PC-3 (cell line): Measurements from ENCODE around the gene TRAF5. TPM values are rescaled to one million over a fixed set of nuclear protein-coding genes. Genes with fewer than 3 reads are reported as not detected.

Source experiments
- ATAC-seq: fragments of 200-7000 bp; cut with Tn5 transposase; 2 replicates; pipeline ENCODE4 v1.9.1; 2020; ENCODE audit warnings: mild to moderate bottlenecking, moderate library complexity
- BruUV-seq: library from RNA; stranded (reverse); fragments of 400-500 nt; replicated peaks from 2 replicates; lab custom pipeline; 2021; lab: Mats Ljungman, UMichigan
- CTCF ChIA-PET: fragments of 300-600 bp; sonication (Branson Sonifier 250); formaldehyde crosslinking; loops from one replicate; lab custom pipeline; 2022; ENCODE audit warnings: antibody characterized with exemption; lab: Charles Lee
- POLR2A ChIA-PET: fragments of 300-600 bp; sonication (Branson Sonifier 250); formaldehyde crosslinking; loops from one replicate; lab custom pipeline; 2022; ENCODE audit warnings: antibody characterized with exemption; ENCODE audit not compliant: unreplicated experiment; lab: Charles Lee
- DNase-seq: peaks from one replicate; pipeline ENCODE4 v3.0.0-alpha.2; 2015
- H2AFZ ChIP-seq: fragments of 300-600 bp; sonication (generic); 2 replicates; pipeline ENCODE4 v1.6.0; 2016; ENCODE audit warnings: antibody characterized with exemption, low read length
- H3F3A ChIP-seq: fragments of 300-600 bp; sonication (generic); one replicate; pipeline ENCODE4 v1.6.0; 2017; ENCODE audit warnings: antibody characterized with exemption, low read length, control low read depth, mild to moderate bottlenecking; ENCODE audit not compliant: unreplicated experiment
- H3K27ac ChIP-seq: fragments of 300-600 bp; sonication (generic); 2 replicates; pipeline ENCODE4 v1.5.1; 2016; ENCODE audit warnings: mild to moderate bottlenecking, low read length
- H3K27me3 ChIP-seq: fragments of 300-600 bp; sonication (generic); 2 replicates; pipeline ENCODE4 v1.6.1; 2016; ENCODE audit warnings: low read length, mixed read lengths
- H3K36me3 ChIP-seq: fragments of 300-600 bp; sonication (generic); 2 replicates; pipeline ENCODE4 v1.6.1; 2016; ENCODE audit warnings: low read depth, mixed run types, low read length, mixed read lengths
- H3K4me1 ChIP-seq: fragments of 300-600 bp; sonication (generic); 2 replicates; pipeline ENCODE4 v1.5.1; 2016; ENCODE audit warnings: low read length; ENCODE audit not compliant: insufficient read depth
- H3K4me2 ChIP-seq: fragments of 300-600 bp; sonication (generic); 2 replicates; pipeline ENCODE4 v1.6.0; 2016; ENCODE audit warnings: low read length
- H3K4me3 ChIP-seq: fragments of 300-600 bp; sonication (generic); 2 replicates; pipeline ENCODE4 v1.5.1; 2016; ENCODE audit warnings: mild to moderate bottlenecking, low read length, mixed read lengths
- H3K79me2 ChIP-seq: fragments of 300-600 bp; sonication (generic); 2 replicates; pipeline ENCODE4 v1.6.1; 2017; ENCODE audit warnings: low read length, mixed read lengths
- H3K9ac ChIP-seq: fragments of 300-600 bp; sonication (generic); 2 replicates; pipeline ENCODE4 v1.6.0; 2016; ENCODE audit warnings: mild to moderate bottlenecking, low read length
- H3K9me2 ChIP-seq: fragments of 300-600 bp; sonication (generic); replicated peaks from 2 replicates; pipeline ENCODE4 v1.6.1; 2016; ENCODE audit warnings: mixed run types, low read length, mixed read lengths
- H3K9me3 ChIP-seq: fragments of 300-600 bp; sonication (generic); 2 replicates; pipeline ENCODE4 v1.6.1; 2016; ENCODE audit warnings: low read length, mixed read lengths
- H4K20me1 ChIP-seq: fragments of 300-600 bp; sonication (generic); 2 replicates; pipeline ENCODE4 v1.6.1; 2016; ENCODE audit warnings: low read length, mixed read lengths
- EZH2 ChIP-seq: fragments of 300-600 bp; sonication (generic); IDR thresholded peaks from one replicate; pipeline ENCODE4 v1.6.1; 2017; ENCODE audit warnings: antibody characterized with exemption, mild to moderate bottlenecking, low read length; ENCODE audit not compliant: unreplicated experiment
- EZH2phosphoT487 ChIP-seq: fragments of 300-600 bp; sonication (generic); IDR thresholded peaks from 2 replicates; pipeline ENCODE4 v1.6.1; 2018; ENCODE audit warnings: mild to moderate bottlenecking, antibody characterized with exemption, low read length, borderline replicate concordance
- intact Hi-C: fragments of 100-400 bp; cut with micrococcal nuclease; formaldehyde crosslinking; loops from 2 replicates; pipeline ENCODE4 v1.9.0; 2023
- total RNA-seq: library from RNA; depleted of rRNA; stranded (reverse); fragments of >200 nt; gene quantifications from 2 replicates; pipeline ENCODE4 v1.2.3, GENCODE V29; 2014
- TF ChIP-seq, protein P1 (sequence below): fragments of 300-600 bp; sonication (generic); conservative IDR thresholded peaks from 2 replicates; pipeline ENCODE4 v1.5.1; 2017; ENCODE audit warnings: antibody characterized with exemption, low read depth, mild to moderate bottlenecking, low read length

Gene TRAF5
- total RNA-seq, 1 experiment from 2014 or later, result 12.2 TPM

DNA sequence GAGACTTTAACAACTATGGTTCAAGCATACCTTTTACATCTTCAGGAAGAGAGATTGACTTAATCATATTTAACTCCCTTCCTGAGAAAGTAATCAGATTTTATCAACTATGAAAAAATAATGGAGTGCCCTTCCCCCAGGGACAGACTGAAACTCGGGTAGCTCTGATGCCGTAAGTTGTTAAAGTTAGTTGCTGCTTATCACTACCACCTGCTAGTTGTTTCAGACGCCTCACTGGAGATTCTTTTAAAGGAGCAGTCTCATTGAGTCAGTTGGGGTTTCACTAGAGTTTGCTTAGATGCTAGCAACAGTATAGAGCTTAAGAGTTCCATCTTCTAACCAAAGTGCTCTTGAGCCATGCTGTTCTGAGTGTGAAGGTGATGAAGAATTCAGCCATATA lies 17.0 kb upstream of the TRAF5 start:
- Histone ChIP-seq H2AFZ (no peak overlapping the region), H3K9ac (no peak overlapping the region), H3K4me3 (no peak overlapping the region), H3F3A (peaks cover 2% of the 10 kb centered on the region), H3K27ac (no peak overlapping the region), H3K36me3 (peaks cover 23% of the 10 kb centered on the region), H3K4me2 (no peak overlapping the region), H3K9me2 (no peaks in the 10 kb centered on the region), H4K20me1 (no peaks in the 10 kb centered on the region), H3K79me2 (no peaks in the 10 kb centered on the region), H3K27me3 (no peaks in the 10 kb centered on the region), H3K4me1 (no peaks in the 10 kb centered on the region), H3K9me3 (no peaks in the 10 kb centered on the region)
- ATAC-seq (no peak), DNase-seq (no peak)
- intact Hi-C loops, result no loop called here
- TF ChIP-seq, protein P1, sequence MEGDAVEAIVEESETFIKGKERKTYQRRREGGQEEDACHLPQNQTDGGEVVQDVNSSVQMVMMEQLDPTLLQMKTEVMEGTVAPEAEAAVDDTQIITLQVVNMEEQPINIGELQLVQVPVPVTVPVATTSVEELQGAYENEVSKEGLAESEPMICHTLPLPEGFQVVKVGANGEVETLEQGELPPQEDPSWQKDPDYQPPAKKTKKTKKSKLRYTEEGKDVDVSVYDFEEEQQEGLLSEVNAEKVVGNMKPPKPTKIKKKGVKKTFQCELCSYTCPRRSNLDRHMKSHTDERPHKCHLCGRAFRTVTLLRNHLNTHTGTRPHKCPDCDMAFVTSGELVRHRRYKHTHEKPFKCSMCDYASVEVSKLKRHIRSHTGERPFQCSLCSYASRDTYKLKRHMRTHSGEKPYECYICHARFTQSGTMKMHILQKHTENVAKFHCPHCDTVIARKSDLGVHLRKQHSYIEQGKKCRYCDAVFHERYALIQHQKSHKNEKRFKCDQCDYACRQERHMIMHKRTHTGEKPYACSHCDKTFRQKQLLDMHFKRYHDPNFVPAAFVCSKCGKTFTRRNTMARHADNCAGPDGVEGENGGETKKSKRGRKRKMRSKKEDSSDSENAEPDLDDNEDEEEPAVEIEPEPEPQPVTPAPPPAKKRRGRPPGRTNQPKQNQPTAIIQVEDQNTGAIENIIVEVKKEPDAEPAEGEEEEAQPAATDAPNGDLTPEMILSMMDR, result no peak
- BruUV-seq, result no TSS peak
- ChIA-PET CTCF (no interaction called here), POLR2A (no interaction called here)

DNA sequence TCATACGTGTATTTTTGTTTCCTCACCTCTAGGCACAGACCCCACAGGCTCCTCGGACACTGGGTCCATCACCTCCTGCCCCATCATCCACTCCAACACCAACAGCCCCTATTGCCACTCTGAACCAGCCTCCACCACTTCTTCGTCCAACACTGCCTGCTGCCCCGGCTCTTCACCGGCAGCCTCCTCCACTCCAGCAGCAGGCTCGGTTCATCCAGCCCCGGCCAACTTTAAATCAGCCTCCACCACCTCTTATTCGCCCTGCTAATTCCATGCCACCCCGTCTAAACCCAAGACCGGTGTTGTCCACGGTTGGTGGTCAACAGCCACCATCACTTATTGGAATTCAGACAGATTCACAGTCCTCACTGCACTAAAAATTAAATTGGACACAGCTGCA lies 13.2 kb upstream of the TRAF5 start:
- Histone ChIP-seq H3K4me3 (no peak overlapping the region), H3K79me2 (no peaks in the 10 kb centered on the region), H3K9me3 (no peaks in the 10 kb centered on the region), H2AFZ (no peak overlapping the region), H3K27ac (no peak overlapping the region), H3K4me1 (no peaks in the 10 kb centered on the region), H3K9me2 (no peaks in the 10 kb centered on the region), H3K27me3 (no peaks in the 10 kb centered on the region), H4K20me1 (no peaks in the 10 kb centered on the region), H3F3A (no peaks in the 10 kb centered on the region), H3K4me2 (no peak overlapping the region), H3K36me3 (peaks cover 18% of the 10 kb centered on the region; the same call in 1 of the 2 replicates), H3K9ac (no peak overlapping the region)
- intact Hi-C loops, result no loop called here
- ChIA-PET CTCF (interaction anchor here (1.3 kb wide), 1 partner anchor 10 kb away, joined by 4 read pairs; no protein-coding TSS in a partner anchor), POLR2A (no interaction called here)
- ATAC-seq (no peak), DNase-seq (no peak)
- no TSS peak for BruUV-seq
- TF ChIP-seq, protein P1, result no peak
- TF ChIP-seq EZH2phosphoT487 (no peak), EZH2 (no peak)

DNA sequence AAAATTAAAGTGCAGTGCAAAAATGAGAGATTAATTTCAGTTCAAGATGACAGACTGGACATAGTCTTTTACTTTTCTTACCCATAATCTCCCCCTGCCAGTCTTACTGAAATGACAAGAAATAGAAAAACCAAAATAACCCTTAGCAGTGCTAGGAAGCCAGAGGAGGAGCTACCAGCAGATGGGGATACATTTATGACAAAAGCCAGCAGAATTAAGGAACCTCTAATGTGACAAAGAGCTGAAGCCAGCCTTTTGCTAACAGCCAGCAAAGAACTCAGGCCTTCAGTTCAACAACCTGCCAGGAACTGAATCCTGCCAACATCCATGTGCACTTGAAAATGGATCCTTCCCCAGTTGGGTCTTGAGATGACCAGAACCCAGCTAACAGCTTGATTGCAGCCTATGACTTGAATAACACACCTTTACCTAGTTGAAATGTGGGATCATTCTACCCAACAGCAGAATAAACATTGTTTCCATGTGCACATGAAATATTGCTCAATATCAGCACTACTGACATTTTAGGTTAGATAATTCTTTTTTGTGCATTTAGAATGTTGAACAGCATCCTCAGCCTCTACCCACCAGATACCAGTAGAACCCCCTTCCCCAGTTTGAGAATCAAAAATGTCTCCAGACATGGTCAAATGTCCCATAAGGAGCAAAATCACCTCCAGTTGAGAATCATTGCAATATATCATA lies 7.9 kb upstream of the TRAF5 start:
- no peaks in the 10 kb centered on the region for H3F3A ChIP-seq
- H3K36me3 ChIP-seq, result peaks cover 9% of the 10 kb centered on the region; the same call in 1 of the 2 replicates
- no peak overlapping the region for H2AFZ ChIP-seq
- H3K4me2 ChIP-seq, result no peak overlapping the region
- DNase-seq (no peak), ATAC-seq (no peak)
- TSS peak; percentile 8 for BruUV-seq
- H3K9me2 ChIP-seq, result no peaks in the 10 kb centered on the region
- H4K20me1 ChIP-seq, result no peaks in the 10 kb centered on the region
- CTCF ChIA-PET, result interaction anchor here (0.7 kb wide), 1 partner anchor 1922 kb away, joined by 3 read pairs; no protein-coding TSS in a partner anchor
- intact Hi-C loops, result no loop called here
- POLR2A ChIA-PET, result no interaction called here
- no peaks in the 10 kb centered on the region for H3K79me2 ChIP-seq
- no peaks in the 10 kb centered on the region for H3K27me3 ChIP-seq
- H3K27ac ChIP-seq, result no peak overlapping the region
- H3K9me3 ChIP-seq, result no peaks in the 10 kb centered on the region
- no peak overlapping the region for H3K4me3 ChIP-seq
- TF ChIP-seq, protein P1, result no peak
- TF ChIP-seq EZH2phosphoT487 (no peak), EZH2 (no peak)
- H3K4me1 ChIP-seq, result peaks cover 7% of the 10 kb centered on the region
- H3K9ac ChIP-seq, result no peak overlapping the region
